Measurements from ENCODE around the gene RANBP6. TPM values are rescaled to one million over a fixed set of nuclear protein-coding genes. Genes with fewer than 3 reads are reported as not detected.
A peak's percentile ranks its signal among the peaks of the same experiment; 100 is the strongest.
"Not testable (repeated sequence)": the region's sequence is repeated elsewhere in the genome, so short reads cannot be mapped to it uniquely, and the experiment has no call there.

RANBP6 gene
- total RNA-seq (2021) (16.8 and 20.1 TPM in 2 replicates), Bru-seq, nascent RNA (percentile 94 among the genes with signal in this experiment), BruChase-seq, experiment 1, labeled RNA remaining after a 2-hour chase (percentile 99 among the genes with signal in this experiment), BruChase-seq, experiment 2, labeled RNA remaining after a 6-hour chase (percentile 91 among the genes with signal in this experiment)
- long read RNA-seq, full-length matches to known transcripts: 34 of 34 reads
- long read RNA-seq, partial matches to known transcripts: 0 of 34 reads
- long read RNA-seq, other reads (novel, unspliced or antisense): 0 of 34 reads

- no peaks in the 10 kb centered on the region for H3K27me3 ChIP-seq (replicated peaks; ENCODE audit: insufficient read depth, low read depth, low read length, poor library complexity)
- intact Hi-C loops (cut with micrococcal nuclease; ENCODE audit: unreplicated experiment): no loop called here
- H3K4me1 ChIP-seq (ENCODE audit: insufficient read depth, low read length, poor library complexity, severe bottlenecking): peaks cover 10% of the 10 kb centered on the region
- TF ChIP-seq CTCF (conservative IDR thresholded peaks at IDR 0.05; ENCODE audit: low read depth, low read length) (no peak), EZH2 (IDR thresholded peaks at IDR 0.05; ENCODE audit: borderline replicate concordance, low read depth, low read length, poor library complexity, severe bottlenecking) (no peak)
- peak within 1 kb of the TSS; percentile 67 for H3K4me3 ChIP-seq (ENCODE audit: low read depth, low read length, poor library complexity, severe bottlenecking)
- peak within 1 kb of the TSS; percentile 80 for H3K27ac ChIP-seq (ENCODE audit: low read depth, low read length, poor library complexity, severe bottlenecking)
- peaks cover 15% of the 10 kb centered on the region for H3K36me3 ChIP-seq (ENCODE audit: insufficient read depth, low read length, poor library complexity, severe bottlenecking)
- CTCF ChIA-PET: no interaction called here
- POLR2A ChIA-PET (ENCODE audit: low non-redundant PET): interaction anchor here (0.5 kb wide), 1 partner anchor 48 kb away, joined by 3 read pairs; no protein-coding TSS in a partner anchor
- peak; percentile 92 for DNase-seq (ENCODE audit: low spot score)
- no peaks in the 10 kb centered on the region for H3K9me3 ChIP-seq (ENCODE audit: low read depth, low read length, poor library complexity, severe bottlenecking)
- no TSS peak for BruUV-seq (replicated peaks)
These were observed at the start of gene RANBP6 for GRCh38 chr9:6015278-6016157. Gene RANBP6, minus strand, starts transcription at chr9:6015624. Its CDS starts 17 bp downstream, at chr9:6015607.

GRCh38 chr9:6063146-6063545, 47.7 kb upstream of the RANBP6 start:
- POLR2A ChIA-PET (ENCODE audit: low non-redundant PET): interaction anchor here (0.7 kb wide), 1 partner anchor 47 kb away, joined by 3 read pairs; no protein-coding TSS in a partner anchor
- H3K27ac ChIP-seq (ENCODE audit: low read depth, low read length, poor library complexity, severe bottlenecking); intact Hi-C loops (cut with micrococcal nuclease; ENCODE audit: unreplicated experiment); H3K27me3 ChIP-seq (replicated peaks; ENCODE audit: insufficient read depth, low read depth, low read length, poor library complexity); H3K4me3 ChIP-seq (ENCODE audit: low read depth, low read length, poor library complexity, severe bottlenecking); BruUV-seq (replicated peaks); H3K9me3 ChIP-seq (ENCODE audit: low read depth, low read length, poor library complexity, severe bottlenecking); CTCF ChIA-PET; H3K36me3 ChIP-seq (ENCODE audit: insufficient read depth, low read length, poor library complexity, severe bottlenecking); H3K4me1 ChIP-seq (ENCODE audit: insufficient read depth, low read length, poor library complexity, severe bottlenecking); DNase-seq (ENCODE audit: low spot score): not testable (repeated sequence)

- Histone ChIP-seq H3K27ac (ENCODE audit: low read depth, low read length, poor library complexity, severe bottlenecking) (no peak overlapping the region), H3K4me1 (ENCODE audit: insufficient read depth, low read length, poor library complexity, severe bottlenecking) (peaks cover 12% of the 10 kb centered on the region), H3K27me3 (replicated peaks; ENCODE audit: insufficient read depth, low read depth, low read length, poor library complexity) (no peaks in the 10 kb centered on the region), H3K36me3 (ENCODE audit: insufficient read depth, low read length, poor library complexity, severe bottlenecking) (no peaks in the 10 kb centered on the region), H3K9me3 (ENCODE audit: low read depth, low read length, poor library complexity, severe bottlenecking) (no peaks in the 10 kb centered on the region), H3K4me3 (ENCODE audit: low read depth, low read length, poor library complexity, severe bottlenecking) (no peak overlapping the region)
- ChIA-PET CTCF (interaction anchor here (0.7 to 1.2 kb wide), 2 partner anchors 24 to 251 kb away, joined by 3 read pairs; no protein-coding TSS in a partner anchor), POLR2A (ENCODE audit: low non-redundant PET) (no interaction called here)
- TF ChIP-seq EZH2 (IDR thresholded peaks at IDR 0.05; ENCODE audit: borderline replicate concordance, low read depth, low read length, poor library complexity, severe bottlenecking) (no peak), CTCF (conservative IDR thresholded peaks at IDR 0.05; ENCODE audit: low read depth, low read length) (no peak)
- no TSS peak for BruUV-seq (replicated peaks)
- DNase-seq (ENCODE audit: low spot score): no peak
- intact Hi-C loops (cut with micrococcal nuclease; ENCODE audit: unreplicated experiment): loop anchor here (2.0 kb wide), 3 partner anchors 251 to 611 kb away; no protein-coding TSS in a partner anchor
These were observed 40.2 kb upstream of the RANBP6 start for GRCh38 chr9:6055666-6056065.
